CD4-positive, alpha-beta memory T cell (primary cell): ENCODE measurements around the gene ARID1A. TPM values are rescaled to one million over a fixed set of nuclear protein-coding genes. Genes with fewer than 3 reads are reported as not detected.
A peak's percentile ranks its signal among the peaks of the same experiment; 100 is the strongest.

Experiments
- CTCF ChIA-PET: fragments of 350-600 bp; sonication (Branson Sonifier 250); formaldehyde crosslinking; loops from one replicate; lab custom pipeline; 2021; ENCODE audit warnings: inconsistent platforms; ENCODE audit not compliant: partially characterized antibody; lab: Charles Lee
- POLR2A ChIA-PET: fragments of 350-600 bp; sonication (Branson Sonifier 250); formaldehyde crosslinking; loops from one replicate; lab custom pipeline; 2021; ENCODE audit not compliant: partially characterized antibody; lab: Charles Lee
- DNase-seq, 5 donors: peaks; one replicate each; pipeline versions ENCODE4 v3.0.0 to v3.0.0-alpha.2; 2020 to 2022; ENCODE audit warnings: mixed read lengths in 1 of 5
- H3K27ac ChIP-seq: one replicate; pipeline ENCODE4 v1.7.0; 2013; ENCODE audit warnings: low read depth, low read length
- H3K27me3 ChIP-seq: 2 replicates; pipeline ENCODE4 v1.7.0; 2013; ENCODE audit warnings: mild to moderate bottlenecking, low read length, moderate library complexity; ENCODE audit not compliant: insufficient read depth
- H3K36me3 ChIP-seq: 2 replicates; pipeline ENCODE4 v1.7.0; 2013; ENCODE audit warnings: mild to moderate bottlenecking, low read length, moderate library complexity; ENCODE audit not compliant: insufficient read depth
- H3K4me1 ChIP-seq: 2 replicates; pipeline ENCODE4 v1.7.0; 2013; ENCODE audit warnings: mild to moderate bottlenecking, low read length, moderate library complexity; ENCODE audit not compliant: insufficient read depth
- H3K4me3 ChIP-seq, 2 donors: one replicate each; pipeline ENCODE4 v1.7.0; 2013; ENCODE audit warnings: low read length in 2 of 2, mild to moderate bottlenecking in 1 of 2
- H3K9me3 ChIP-seq, 2 donors: one replicate each; pipeline ENCODE4 v1.7.0; 2013; ENCODE audit warnings: low read length in 2 of 2, control low read depth in 1 of 2; ENCODE audit not compliant: control insufficient read depth in 1 of 2
- H3K27ac Mint-ChIP-seq, 7 donors: one replicate each; pipeline ENCODE4 v1.8.0; 2020 to 2021; ENCODE audit warnings: mixed read lengths in 7 of 7, mild to moderate bottlenecking in 6 of 7, inconsistent platforms in 3 of 7, moderate library complexity in 3 of 7
- H3K27me3 Mint-ChIP-seq, 2 donors: one replicate each; pipeline ENCODE4 v1.8.0; 2020 to 2021; ENCODE audit warnings: mixed read lengths in 2 of 2
- H3K36me3 Mint-ChIP-seq, 2 donors: one replicate each; pipeline ENCODE4 v1.8.0; 2020 to 2021; ENCODE audit warnings: mixed read lengths in 2 of 2, inconsistent platforms in 1 of 2, mild to moderate bottlenecking in 1 of 2
- H3K4me1 Mint-ChIP-seq, 4 donors: one replicate each; pipeline ENCODE4 v1.8.0; 2020 to 2021; ENCODE audit warnings: mixed read lengths in 4 of 4, mild to moderate bottlenecking in 1 of 4
- H3K4me3 Mint-ChIP-seq, 8 donors: one replicate each; pipeline ENCODE4 v1.8.0; 2020 to 2021; ENCODE audit warnings: mixed read lengths in 8 of 8, mild to moderate bottlenecking in 7 of 8, moderate library complexity in 6 of 8, inconsistent platforms in 3 of 8
- H3K9me3 Mint-ChIP-seq, 8 donors: one replicate each; pipeline ENCODE4 v1.8.0; 2020 to 2021; ENCODE audit warnings: mixed read lengths in 8 of 8, mild to moderate bottlenecking in 5 of 8, inconsistent platforms in 3 of 8, moderate library complexity in 1 of 8
- intact Hi-C: fragments of 100-400 bp; cut with micrococcal nuclease; formaldehyde crosslinking; loops from one replicate; pipeline ENCODE4 v1.15.1; 2023
- polyA plus RNA-seq, 2 donors: library from polyadenylated mRNA; unstranded; fragments of 300-500 nt; fragmentation: Illumina TruSeq; gene quantifications; one replicate each; pipeline ENCODE4 v1.2.3, GENCODE V29; 2021
- total RNA-seq, 2 experiments: library from RNA; stranded (reverse); gene quantifications; one replicate each; pipeline ENCODE4 v1.2.3, GENCODE V29; 2021

Gene ARID1A
- total and polyA plus RNA-seq, 4 experiments from 2014 or later = 4.2 to 127 (median 71.2) TPM

DNA sequence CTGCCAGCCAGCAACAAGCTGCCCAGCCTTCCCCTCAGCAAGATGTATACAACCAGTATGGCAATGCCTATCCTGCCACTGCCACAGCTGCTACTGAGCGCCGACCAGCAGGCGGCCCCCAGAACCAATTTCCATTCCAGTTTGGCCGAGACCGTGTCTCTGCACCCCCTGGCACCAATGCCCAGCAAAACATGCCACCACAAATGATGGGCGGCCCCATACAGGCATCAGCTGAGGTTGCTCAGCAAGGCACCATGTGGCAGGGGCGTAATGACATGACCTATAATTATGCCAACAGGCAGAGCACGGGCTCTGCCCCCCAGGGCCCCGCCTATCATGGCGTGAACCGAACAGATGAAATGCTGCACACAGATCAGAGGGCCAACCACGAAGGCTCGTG is 78.6 kb downstream of the ARID1A start:
- H3K9me3 Mint-ChIP-seq = peaks cover 0 to 2% (median 0%) of the 10 kb centered on the region in 8 donors
- H3K36me3 Mint-ChIP-seq = peaks cover 72 to 84% of the 10 kb centered on the region in 2 donors
- Histone ChIP-seq H3K36me3 (peaks cover 89% of the 10 kb centered on the region), H3K4me1 (peaks cover 3% of the 10 kb centered on the region), H3K4me3 (no peak overlapping the region), H3K27me3 (no peaks in the 10 kb centered on the region), H3K9me3 (no peaks in the 10 kb centered on the region), H3K27ac (no peak overlapping the region)
- peaks cover 9 to 13% (median 10%) of the 10 kb centered on the region in 4 donors for H3K4me1 Mint-ChIP-seq
- peak overlapping the region in 2 of 7 donors; percentile 59 to 71 for H3K27ac Mint-ChIP-seq
- no peak overlapping the region for H3K4me3 Mint-ChIP-seq
- H3K27me3 Mint-ChIP-seq = no peaks in the 10 kb centered on the region
- ChIA-PET POLR2A (no interaction called here), CTCF (interaction anchor here (0.8 kb wide), 1 partner anchor 14 kb away, joined by 3 read pairs; no protein-coding TSS in a partner anchor)
- no peak for DNase-seq
- intact Hi-C loops = no loop called here

- no peaks in the 10 kb centered on the region for H3K9me3 ChIP-seq
- H3K27me3 Mint-ChIP-seq = no peaks in the 10 kb centered on the region
- peaks cover 88% of the 10 kb centered on the region for H3K36me3 ChIP-seq
- ChIA-PET CTCF (interaction anchor here (2.0 kb wide), 1 partner anchor 98 kb away, joined by 7 read pairs; no protein-coding TSS in a partner anchor), POLR2A (no interaction called here)
- H3K4me3 ChIP-seq = no peak overlapping the region
- H3K9me3 Mint-ChIP-seq = no peaks in the 10 kb centered on the region
- no peak overlapping the region for H3K27ac ChIP-seq
- peak overlapping the region in 5 of 7 donors; percentile 34 to 82 (median 68) for H3K27ac Mint-ChIP-seq
- intact Hi-C loops = no loop called here
- H3K4me3 Mint-ChIP-seq = no peak overlapping the region
- H3K4me1 Mint-ChIP-seq = peaks cover 7 to 17% (median 10%) of the 10 kb centered on the region in 4 donors
- no peak for DNase-seq
- peaks cover 76 to 87% of the 10 kb centered on the region in 2 donors for H3K36me3 Mint-ChIP-seq
- H3K27me3 ChIP-seq = no peaks in the 10 kb centered on the region
- H3K4me1 ChIP-seq = peaks cover 2% of the 10 kb centered on the region
These were observed 79.9 kb downstream of the ARID1A start for GRCh38 chr1:26775666-26776065.

DNA sequence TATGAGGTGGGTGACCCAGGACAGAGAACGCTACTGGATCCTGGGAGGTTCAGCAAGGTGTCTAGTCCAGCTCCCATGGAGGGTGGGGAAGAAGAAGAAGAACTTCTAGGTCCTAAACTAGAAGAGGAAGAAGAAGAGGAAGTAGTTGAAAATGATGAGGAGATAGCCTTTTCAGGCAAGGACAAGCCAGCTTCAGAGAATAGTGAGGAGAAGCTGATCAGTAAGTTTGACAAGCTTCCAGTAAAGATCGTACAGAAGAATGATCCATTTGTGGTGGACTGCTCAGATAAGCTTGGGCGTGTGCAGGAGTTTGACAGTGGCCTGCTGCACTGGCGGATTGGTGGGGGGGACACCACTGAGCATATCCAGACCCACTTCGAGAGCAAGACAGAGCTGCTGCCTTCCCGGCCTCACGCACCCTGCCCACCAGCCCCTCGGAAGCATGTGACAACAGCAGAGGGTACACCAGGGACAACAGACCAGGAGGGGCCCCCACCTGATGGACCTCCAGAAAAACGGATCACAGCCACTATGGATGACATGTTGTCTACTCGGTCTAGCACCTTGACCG is 83.4 kb downstream of the ARID1A start:
- Mint-ChIP-seq H3K4me1 (peaks cover 25 to 46% (median 31%) of the 10 kb centered on the region in 4 donors), H3K27me3 (no peaks in the 10 kb centered on the region), H3K36me3 (peaks cover 57 to 75% of the 10 kb centered on the region in 2 donors), H3K27ac (peak overlapping the region in 5 of 7 donors; percentile 1 to 85 (median 42)), H3K9me3 (no peaks in the 10 kb centered on the region), H3K4me3 (no peak overlapping the region)
- Histone ChIP-seq H3K27ac (no peak overlapping the region), H3K27me3 (no peaks in the 10 kb centered on the region), H3K4me1 (peaks cover 14% of the 10 kb centered on the region), H3K4me3 (no peak overlapping the region), H3K36me3 (peaks cover 58% of the 10 kb centered on the region), H3K9me3 (no peaks in the 10 kb centered on the region)
- DNase-seq = no peak
- ChIA-PET POLR2A (interaction anchor here (1.0 to 13.8 kb wide), 4 partner anchors 8 to 279 kb away, joined by 3 to 595 read pairs (median 20); partner anchors contain the start of genes ARID1A and PIGV), CTCF (interaction anchor here (1.1 to 1.9 kb wide), 6 partner anchors 10 to 309 kb away, joined by 3 to 9 read pairs (median 4); no protein-coding TSS in a partner anchor)
- intact Hi-C loops = no loop called here

DNA sequence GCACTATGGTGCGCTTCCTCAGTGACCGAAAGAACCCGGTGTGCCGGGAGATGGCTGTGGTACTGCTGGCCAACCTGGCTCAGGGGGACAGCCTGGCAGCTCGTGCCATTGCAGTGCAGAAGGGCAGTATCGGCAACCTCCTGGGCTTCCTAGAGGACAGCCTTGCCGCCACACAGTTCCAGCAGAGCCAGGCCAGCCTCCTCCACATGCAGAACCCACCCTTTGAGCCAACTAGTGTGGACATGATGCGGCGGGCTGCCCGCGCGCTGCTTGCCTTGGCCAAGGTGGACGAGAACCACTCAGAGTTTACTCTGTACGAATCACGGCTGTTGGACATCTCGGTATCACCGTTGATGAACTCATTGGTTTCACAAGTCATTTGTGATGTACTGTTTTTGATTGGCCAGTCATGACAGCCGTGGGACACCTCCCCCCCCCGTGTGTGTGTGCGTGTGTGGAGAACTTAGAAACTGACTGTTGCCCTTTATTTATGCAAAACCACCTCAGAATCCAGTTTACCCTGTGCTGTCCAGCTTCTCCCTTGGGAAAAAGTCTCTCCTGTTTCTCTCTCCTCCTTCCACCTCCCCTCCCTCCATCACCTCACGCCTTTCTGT is 84.6 kb downstream of the ARID1A start:
- Mint-ChIP-seq H3K27me3 (no peaks in the 10 kb centered on the region), H3K4me1 (peaks cover 33 to 58% (median 42%) of the 10 kb centered on the region in 4 donors), H3K4me3 (no peak overlapping the region), H3K36me3 (peaks cover 45 to 63% of the 10 kb centered on the region in 2 donors), H3K9me3 (no peaks in the 10 kb centered on the region), H3K27ac (peak overlapping the region in 4 of 7 donors; percentile 17 to 70 (median 34))
- Histone ChIP-seq H3K27ac (no peak overlapping the region), H3K36me3 (peaks cover 46% of the 10 kb centered on the region), H3K4me3 (no peak overlapping the region), H3K4me1 (peaks cover 27% of the 10 kb centered on the region), H3K9me3 (no peaks in the 10 kb centered on the region), H3K27me3 (no peaks in the 10 kb centered on the region)
- CTCF ChIA-PET = interaction anchor here (0.7 to 1.3 kb wide), 5 partner anchors 19 to 181 kb away, joined by 3 to 5 read pairs (median 3); no protein-coding TSS in a partner anchor
- intact Hi-C loops = no loop called here
- DNase-seq = no peak
- POLR2A ChIA-PET = interaction anchor here (0.6 to 13.8 kb wide), 3 partner anchors 7 to 1856 kb away, joined by 3 to 595 read pairs (median 36); partner anchors contain the start of genes ARID1A and PIGV

GRCh38 chr1:26781206-26781825 is 85.5 kb downstream of the ARID1A start:
- Histone ChIP-seq H3K36me3 (peaks cover 38% of the 10 kb centered on the region), H3K4me1 (peaks cover 35% of the 10 kb centered on the region), H3K27ac (no peak overlapping the region), H3K9me3 (no peaks in the 10 kb centered on the region), H3K4me3 (no peak overlapping the region), H3K27me3 (no peaks in the 10 kb centered on the region)
- Mint-ChIP-seq H3K27ac (peak overlapping the region; percentile 4 to 84 (median 57)), H3K4me3 (peak overlapping the region in 1 of 8 donors; percentile 8), H3K9me3 (no peaks in the 10 kb centered on the region), H3K4me1 (peaks cover 39 to 67% (median 50%) of the 10 kb centered on the region in 4 donors), H3K27me3 (no peaks in the 10 kb centered on the region), H3K36me3 (peaks cover 39 to 59% of the 10 kb centered on the region in 2 donors)
- intact Hi-C loops = no loop called here
- DNase-seq = no peak
- POLR2A ChIA-PET = interaction anchor here (0.6 to 13.8 kb wide), 3 partner anchors 24 to 1855 kb away, joined by 3 to 595 read pairs (median 3); partner anchors contain the start of gene ARID1A
- CTCF ChIA-PET = interaction anchor here (0.7 to 1.3 kb wide), 6 partner anchors 13 to 182 kb away, joined by 3 to 5 read pairs (median 3); no protein-coding TSS in a partner anchor

- ChIA-PET CTCF (interaction anchor here (1.0 kb wide), 1 partner anchor 181 kb away, joined by 3 read pairs; no protein-coding TSS in a partner anchor), POLR2A (interaction anchor here (2.1 to 13.8 kb wide), 2 partner anchors 36 to 84 kb away, joined by 5 to 595 read pairs; partner anchors contain the start of gene ARID1A)
- no peaks in the 10 kb centered on the region for H3K27me3 ChIP-seq
- Mint-ChIP-seq H3K36me3 (peaks cover 34 to 61% of the 10 kb centered on the region in 2 donors), H3K9me3 (peaks cover 0 to 3% (median 0%) of the 10 kb centered on the region in 8 donors), H3K4me1 (peaks cover 49 to 81% (median 61%) of the 10 kb centered on the region in 4 donors), H3K27ac (peak overlapping the region; percentile 5 to 88 (median 70)), H3K4me3 (no peak overlapping the region), H3K27me3 (no peaks in the 10 kb centered on the region)
- H3K27ac ChIP-seq = no peak overlapping the region
- H3K9me3 ChIP-seq = no peaks in the 10 kb centered on the region
- H3K36me3 ChIP-seq = peaks cover 28% of the 10 kb centered on the region
- intact Hi-C loops = no loop called here
- H3K4me3 ChIP-seq = no peak overlapping the region
- H3K4me1 ChIP-seq = peaks cover 46% of the 10 kb centered on the region
- no peak for DNase-seq
These were observed 86.9 kb downstream of the ARID1A start for GRCh38 chr1:26782521-26783212.
